ENCODE results near the gene BMPR1A.

GRCh38 chr10:86954681-86955500, 198.5 kb downstream of the BMPR1A start:
- TF ChIP-seq, protein P1, sequence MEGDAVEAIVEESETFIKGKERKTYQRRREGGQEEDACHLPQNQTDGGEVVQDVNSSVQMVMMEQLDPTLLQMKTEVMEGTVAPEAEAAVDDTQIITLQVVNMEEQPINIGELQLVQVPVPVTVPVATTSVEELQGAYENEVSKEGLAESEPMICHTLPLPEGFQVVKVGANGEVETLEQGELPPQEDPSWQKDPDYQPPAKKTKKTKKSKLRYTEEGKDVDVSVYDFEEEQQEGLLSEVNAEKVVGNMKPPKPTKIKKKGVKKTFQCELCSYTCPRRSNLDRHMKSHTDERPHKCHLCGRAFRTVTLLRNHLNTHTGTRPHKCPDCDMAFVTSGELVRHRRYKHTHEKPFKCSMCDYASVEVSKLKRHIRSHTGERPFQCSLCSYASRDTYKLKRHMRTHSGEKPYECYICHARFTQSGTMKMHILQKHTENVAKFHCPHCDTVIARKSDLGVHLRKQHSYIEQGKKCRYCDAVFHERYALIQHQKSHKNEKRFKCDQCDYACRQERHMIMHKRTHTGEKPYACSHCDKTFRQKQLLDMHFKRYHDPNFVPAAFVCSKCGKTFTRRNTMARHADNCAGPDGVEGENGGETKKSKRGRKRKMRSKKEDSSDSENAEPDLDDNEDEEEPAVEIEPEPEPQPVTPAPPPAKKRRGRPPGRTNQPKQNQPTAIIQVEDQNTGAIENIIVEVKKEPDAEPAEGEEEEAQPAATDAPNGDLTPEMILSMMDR (IDR thresholded peaks at IDR 0.05), result no peak
- TF ChIP-seq POLR2AphosphoS5 (IDR thresholded peaks at IDR 0.05; ENCODE audit: low read depth, low read length) (no peak), SIN3A (IDR thresholded peaks at IDR 0.05; ENCODE audit: borderline replicate concordance, insufficient read depth, low read depth, low read length) (no peak), TCF7L2 (IDR thresholded peaks at IDR 0.05; ENCODE audit: low read depth, low read length) (no peak)
- TF ChIP-seq, protein P2, sequence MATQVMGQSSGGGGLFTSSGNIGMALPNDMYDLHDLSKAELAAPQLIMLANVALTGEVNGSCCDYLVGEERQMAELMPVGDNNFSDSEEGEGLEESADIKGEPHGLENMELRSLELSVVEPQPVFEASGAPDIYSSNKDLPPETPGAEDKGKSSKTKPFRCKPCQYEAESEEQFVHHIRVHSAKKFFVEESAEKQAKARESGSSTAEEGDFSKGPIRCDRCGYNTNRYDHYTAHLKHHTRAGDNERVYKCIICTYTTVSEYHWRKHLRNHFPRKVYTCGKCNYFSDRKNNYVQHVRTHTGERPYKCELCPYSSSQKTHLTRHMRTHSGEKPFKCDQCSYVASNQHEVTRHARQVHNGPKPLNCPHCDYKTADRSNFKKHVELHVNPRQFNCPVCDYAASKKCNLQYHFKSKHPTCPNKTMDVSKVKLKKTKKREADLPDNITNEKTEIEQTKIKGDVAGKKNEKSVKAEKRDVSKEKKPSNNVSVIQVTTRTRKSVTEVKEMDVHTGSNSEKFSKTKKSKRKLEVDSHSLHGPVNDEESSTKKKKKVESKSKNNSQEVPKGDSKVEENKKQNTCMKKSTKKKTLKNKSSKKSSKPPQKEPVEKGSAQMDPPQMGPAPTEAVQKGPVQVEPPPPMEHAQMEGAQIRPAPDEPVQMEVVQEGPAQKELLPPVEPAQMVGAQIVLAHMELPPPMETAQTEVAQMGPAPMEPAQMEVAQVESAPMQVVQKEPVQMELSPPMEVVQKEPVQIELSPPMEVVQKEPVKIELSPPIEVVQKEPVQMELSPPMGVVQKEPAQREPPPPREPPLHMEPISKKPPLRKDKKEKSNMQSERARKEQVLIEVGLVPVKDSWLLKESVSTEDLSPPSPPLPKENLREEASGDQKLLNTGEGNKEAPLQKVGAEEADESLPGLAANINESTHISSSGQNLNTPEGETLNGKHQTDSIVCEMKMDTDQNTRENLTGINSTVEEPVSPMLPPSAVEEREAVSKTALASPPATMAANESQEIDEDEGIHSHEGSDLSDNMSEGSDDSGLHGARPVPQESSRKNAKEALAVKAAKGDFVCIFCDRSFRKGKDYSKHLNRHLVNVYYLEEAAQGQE (IDR thresholded peaks at IDR 0.05; ENCODE audit: insufficient read depth in 1 of 2, low read depth in 2 of 2, low read length in 1 of 2), result no peak

Data from Panc1 (cell line).